IPS-NIHi7 (cell line): Measurements from ENCODE around the gene CST6.
"Not testable (repeated sequence)": the region's sequence is repeated elsewhere in the genome, so short reads cannot be mapped to it uniquely, and the experiment has no call there.

ENCODE experiments used
- DNase-seq: peaks from one replicate; pipeline ENCODE4 v3.0.0; 2012; ENCODE audit warnings: mixed read lengths; ENCODE audit errors: extremely low spot score

CST6 gene

GRCh38 chr11:66015454-66015881 lies 3.7 kb downstream of the CST6 start:
- no peak for DNase-seq

- DNase-seq, result no peak
Measured at GRCh38 chr11:66015936-66016792, 4.4 kb downstream of the CST6 start.

DNA sequence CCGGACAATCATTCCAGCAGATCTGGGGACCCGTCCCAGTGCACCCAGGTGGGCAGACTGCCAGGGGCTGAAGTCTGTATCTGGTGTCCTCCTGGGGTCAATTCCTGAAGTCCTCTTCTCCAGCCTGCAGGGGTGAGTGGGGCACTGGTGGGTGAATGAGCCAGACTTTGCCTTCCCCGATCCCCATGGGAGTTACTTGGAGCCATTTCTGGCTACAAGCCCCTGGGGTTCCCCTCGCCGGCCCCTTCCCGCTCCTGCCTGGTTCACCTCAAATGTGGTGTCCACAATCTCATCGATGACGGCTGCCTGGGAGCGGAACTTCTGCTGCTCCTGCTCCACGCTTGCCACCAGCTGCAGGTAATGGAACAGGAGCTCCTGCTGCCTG lies 5.0 kb downstream of the CST6 start:
- no peak for DNase-seq

- no peak for DNase-seq
Measured at GRCh38 chr11:66017321-66017720, 5.5 kb downstream of the CST6 start.

- no peak for DNase-seq
Measured at GRCh38 chr11:66020212-66020611, 8.4 kb downstream of the CST6 start.

DNA sequence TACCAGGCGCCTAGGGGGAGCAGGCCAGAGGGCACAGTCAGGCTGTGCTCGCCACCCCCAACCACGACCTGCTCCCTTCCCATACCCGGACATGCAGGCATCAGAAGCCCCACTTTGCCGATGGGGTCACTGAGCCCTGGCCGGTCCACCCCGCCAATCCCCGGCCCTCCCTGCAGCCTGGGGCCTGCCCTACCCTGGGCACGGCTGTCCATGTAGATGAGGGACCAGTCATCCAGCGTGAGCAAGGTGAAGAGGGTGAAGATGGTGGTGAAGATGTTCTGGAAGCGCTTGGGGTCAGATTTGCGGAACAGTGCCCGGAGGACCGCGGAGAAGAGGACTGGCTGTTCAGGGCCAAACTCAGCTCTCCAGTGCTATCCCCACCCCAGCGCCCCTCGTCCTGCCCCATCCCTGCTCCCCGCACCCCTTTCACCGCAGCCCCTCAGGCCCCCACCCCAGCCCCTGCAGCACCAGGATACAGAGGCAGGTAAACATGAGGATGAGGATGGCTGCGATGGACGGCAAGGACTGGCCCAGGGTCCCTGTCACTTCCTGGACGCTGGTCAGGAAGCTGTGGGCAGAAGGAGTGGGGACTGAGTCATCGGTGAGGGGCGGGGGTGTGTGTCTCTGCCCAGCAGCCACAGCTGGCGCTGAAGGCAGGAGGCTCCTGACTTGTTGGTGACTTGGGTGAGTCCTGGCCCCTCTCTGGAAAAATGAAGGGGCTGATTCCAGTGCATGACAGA lies 9.0 kb downstream of the CST6 start:
- no peak for DNase-seq

DNA sequence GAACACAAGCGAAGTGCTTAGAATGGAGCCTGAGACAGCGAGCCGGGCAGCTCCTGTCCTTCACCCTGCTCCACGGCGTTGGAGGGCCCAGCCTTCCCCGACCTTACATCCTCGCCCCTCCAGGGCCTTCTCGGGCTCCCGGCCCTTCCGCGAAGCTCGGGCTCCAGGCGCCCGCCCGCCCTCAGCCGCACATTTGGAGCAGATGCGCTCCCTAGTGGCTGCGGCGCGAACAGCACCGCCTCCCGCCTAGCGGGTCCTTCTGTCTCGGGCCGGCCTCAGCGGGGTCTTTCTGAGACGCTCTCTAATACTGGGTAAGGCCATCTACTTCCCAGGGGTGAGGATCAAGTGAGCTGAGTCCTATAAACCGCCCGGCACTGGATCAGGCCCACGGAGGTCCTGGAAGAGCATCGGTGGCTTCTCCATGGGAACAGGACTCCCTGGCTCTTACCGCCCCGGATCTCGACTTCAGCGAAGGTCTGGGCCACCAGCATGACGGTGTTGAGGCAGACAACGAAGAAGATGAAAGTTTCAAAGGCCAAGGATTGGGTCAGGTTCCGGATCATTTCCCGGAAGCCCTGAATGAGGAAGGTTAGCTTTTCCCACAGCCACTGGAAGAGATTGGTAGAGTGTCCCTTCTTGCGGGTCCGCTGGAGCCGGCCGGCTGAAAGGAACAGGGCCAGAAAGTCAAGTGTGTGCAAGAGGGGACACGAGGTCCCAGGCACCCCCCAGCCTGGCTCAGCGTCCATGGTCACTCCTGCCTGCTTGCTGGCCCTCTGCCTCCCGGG lies 10.8 kb downstream of the CST6 start:
- DNase-seq, result peak; percentile 97

GRCh38 chr11:66023186-66023440 lies 11.3 kb downstream of the CST6 start:
- DNase-seq, result not testable (repeated sequence)

DNA sequence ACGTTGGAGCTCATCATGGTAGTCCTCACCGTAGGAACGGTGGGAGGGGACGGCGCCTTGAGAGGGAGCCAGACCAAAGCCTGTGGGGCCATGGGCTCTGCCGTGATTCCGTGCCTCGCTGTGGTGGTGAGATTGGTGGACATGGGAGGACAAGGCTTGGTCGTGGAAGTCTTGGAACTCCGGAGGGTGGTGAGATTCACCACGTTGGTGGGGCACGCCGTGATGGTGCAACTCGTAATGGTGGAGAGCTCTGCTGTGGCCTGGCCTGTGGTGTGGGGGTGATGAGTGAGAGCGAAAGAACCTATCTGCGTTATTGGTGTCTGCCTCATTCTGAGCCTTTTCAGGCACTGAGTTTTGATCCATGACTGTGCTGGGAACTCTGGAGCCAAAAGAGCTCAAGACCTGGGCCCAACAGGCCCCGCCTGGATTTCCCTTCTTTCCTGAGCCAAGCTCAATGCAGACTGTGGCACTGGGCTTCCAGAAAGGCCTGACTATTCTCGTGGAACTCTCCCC lies 14.3 kb downstream of the CST6 start, which contains the start of gene CATSPER1:
CATSPER1 (minus strand) TSS at position 463 of the 513 bp plus-strand sequence; CDS start at position 363, 100 bp downstream.
- DNase-seq, result no peak

DNA sequence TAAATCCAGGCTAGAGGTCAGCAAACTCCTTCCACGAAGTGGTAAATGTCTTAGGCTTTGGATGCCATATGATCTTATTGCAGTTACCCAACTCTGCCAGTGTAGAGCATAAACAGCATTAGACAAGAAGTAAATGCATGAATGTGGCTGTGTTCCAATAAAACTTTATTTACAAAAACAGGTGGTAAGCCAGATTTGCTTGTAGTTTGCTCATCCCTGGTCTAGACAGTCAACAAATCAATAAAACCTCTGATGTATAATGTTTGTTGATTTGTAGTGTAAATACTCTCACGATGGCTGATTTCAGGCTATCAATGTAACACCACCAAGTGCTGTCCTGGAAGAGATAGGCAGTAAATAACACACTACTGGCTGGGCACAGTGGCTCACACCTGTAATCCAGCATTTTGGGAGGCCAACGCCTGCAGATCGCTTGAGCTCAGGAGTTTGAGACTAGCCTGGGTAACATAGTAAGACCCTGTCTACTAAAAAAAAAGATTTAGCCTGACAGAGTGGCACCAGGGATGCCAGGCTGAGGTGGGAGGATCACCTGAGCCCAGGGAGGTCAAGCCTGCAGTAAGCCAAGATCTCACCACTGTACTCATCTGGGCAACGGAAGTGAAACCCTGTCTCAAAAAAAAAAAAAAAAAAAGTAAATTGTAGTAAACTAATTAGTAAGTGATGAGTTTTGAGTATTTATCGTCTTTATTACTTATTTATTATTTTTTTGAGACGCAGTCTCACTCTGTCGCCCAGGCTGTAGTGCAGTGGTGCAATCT lies 21.3 kb downstream of the CST6 start:
- DNase-seq, result no peak

DNA sequence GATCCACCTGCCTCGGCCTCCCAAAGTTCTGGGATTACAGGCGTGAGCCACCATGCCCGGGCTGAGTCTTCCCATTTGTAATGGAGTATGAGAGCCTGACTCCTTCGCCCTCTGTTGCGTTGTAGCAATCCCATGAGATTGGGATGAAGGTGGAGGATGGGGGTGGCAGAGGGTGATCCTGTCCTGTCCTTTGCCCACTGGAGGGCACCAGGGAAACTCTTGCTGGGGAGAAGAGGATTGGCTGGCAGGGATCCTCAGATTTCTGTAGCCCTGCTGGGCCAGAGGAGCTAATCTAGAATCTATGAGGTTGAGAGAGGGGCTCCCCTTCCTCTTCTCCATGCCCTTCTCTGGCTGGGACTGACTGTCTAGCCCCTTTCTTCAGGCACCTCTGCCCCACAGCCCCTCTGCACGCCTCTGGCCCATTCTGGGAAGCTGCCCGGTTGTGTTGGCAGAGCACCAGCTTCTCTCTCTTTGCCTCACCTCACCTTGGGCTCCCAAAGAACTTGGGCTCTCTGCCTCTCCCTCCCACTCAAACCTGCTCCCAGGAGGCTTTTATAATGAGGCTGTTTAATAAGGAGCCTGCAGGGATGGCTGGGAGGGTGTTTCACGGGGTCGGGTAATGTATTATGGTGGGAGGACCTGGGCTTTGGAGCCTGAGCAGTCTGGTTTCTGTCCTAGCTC lies 24.0 kb downstream of the CST6 start:
- DNase-seq, result no peak

- no peak for DNase-seq
Measured at GRCh38 chr11:66036334-66036710, 24.5 kb downstream of the CST6 start.

- DNase-seq, result no peak
Measured at GRCh38 chr11:66037327-66037726, 25.5 kb downstream of the CST6 start.

DNA sequence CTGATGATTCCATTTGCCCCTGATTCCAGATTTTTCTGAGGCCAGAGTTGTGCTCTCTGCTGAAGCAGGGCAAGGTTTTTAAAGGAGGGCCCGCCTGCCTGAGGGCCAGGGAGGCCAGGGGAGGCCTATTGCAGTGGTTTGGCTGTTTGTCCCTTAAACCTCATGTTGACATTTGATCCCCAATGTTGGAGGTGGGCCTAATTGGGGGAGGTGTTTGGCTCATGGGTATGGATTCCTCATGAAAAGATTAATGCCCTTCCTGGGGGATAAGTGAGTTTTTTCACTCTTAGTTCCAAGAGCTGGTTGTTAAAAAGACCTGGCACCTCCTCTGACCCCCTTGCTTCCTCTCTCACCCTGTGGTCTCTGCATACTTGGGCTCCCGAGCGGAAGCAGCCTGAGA lies 28.0 kb downstream of the CST6 start:
- DNase-seq, result no peak

DNA sequence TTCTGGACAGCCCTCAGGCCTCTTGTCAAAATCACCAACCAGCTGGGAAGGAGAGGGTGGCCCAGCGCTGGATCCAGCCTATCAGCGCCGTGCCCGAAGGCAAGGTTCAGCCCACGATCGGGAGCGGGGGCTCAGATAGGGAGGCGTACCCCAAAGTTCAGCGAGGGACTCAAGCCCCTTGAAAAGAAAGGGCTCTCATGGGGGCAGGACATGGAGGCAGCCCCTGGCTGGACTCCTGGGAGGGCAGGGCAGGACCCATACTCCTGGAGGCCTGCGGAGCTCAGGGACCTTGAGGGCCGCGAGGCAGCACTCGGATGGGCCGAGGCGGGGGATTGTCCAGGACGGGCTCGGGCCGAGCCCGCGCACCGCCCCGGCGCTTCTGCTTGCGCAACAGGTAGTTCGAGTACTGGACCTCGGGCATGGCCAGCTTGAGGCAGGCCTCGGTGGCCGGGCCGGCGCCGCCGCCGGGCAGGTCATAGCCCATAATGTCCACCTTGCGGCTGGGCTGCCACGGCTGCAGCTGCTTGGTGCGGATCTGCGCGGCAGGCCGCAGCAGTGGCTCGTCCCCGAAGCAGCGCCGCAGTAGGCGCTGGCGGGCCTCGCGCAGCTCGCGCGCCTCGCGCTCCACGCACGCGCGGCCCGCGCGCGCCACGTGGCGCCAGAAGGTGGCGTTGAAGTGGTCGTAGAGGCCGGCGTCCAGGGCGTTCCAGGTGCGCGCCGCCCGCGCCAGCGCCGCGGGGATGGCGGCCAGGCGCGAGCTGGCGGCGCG lies 30.6 kb downstream of the CST6 start:
- DNase-seq, result no peak

- DNase-seq, result no peak
Measured at GRCh38 chr11:66042996-66043906, 31.4 kb downstream of the CST6 start.

DNA sequence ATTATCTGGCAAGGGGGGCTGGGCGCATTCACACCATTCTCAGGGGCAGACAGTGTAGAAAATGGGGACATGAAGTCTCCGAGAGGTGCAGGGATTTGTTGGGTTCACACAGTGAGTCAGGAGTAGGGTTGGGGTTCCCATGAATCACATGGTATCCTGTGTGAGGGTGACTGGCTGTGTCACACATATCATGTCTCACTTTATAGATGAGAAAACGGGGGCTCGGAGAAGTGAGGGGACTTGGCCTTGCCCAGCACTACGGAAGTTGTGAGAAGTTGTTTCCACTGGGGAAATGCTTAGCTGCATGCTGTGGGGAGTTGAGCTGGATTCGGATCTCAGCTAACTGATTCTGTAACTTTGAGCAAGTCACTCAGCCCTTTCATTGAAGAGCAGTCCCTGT lies 32.9 kb downstream of the CST6 start:
- DNase-seq, result no peak

DNA sequence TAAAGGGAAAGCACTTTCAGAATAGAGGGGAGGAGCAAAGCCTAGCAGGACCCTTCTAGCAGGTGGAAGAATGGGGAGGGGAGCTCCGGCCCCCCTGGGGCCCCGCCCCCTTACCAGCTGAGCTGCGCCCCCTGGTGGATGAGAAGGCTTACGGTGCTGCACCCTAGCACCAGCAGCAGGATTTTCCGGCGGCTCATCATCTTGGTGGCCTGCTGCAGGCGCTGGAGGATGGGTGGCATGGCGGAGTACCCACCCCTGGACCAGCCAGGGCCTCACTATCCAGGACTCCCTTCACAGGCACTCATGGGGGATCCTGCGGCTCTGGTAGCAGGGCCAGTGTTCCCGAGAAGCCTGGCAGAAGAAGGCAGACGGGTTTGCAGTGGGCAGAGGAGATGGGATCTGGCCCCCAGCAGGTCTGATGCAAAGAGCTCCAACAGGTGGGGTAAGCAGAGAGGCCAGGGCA lies 33.4 kb downstream of the CST6 start:
- DNase-seq, result peak; percentile 98

- no peak for DNase-seq
Measured at GRCh38 chr11:66046901-66047300, 35.1 kb downstream of the CST6 start.
